Hindlimb muscle (tissue), 1 donor: ENCODE measurements around the gene TNNT2. TPM values are rescaled to one million over a fixed set of nuclear protein-coding genes. Genes with fewer than 3 reads are reported as not detected.

Source experiments
- DNase-seq: peaks from one replicate; pipeline ENCODE4 v3.0.0-alpha.2; 2013
- polyA plus RNA-seq: library from polyadenylated mRNA; unstranded; fragments of 120-200 nt; gene quantifications from one replicate; pipeline ENCODE4 v1.2.1, GENCODE V29; 2013; ENCODE audit not compliant: insufficient read length

Gene TNNT2
- polyA plus RNA-seq, 1 donor = 1,245 TPM

- no peak for DNase-seq
Measured at GRCh38 chr1:201376464-201377374, 761 bp downstream of the TNNT2 start.

- DNase-seq = no peak
Measured at GRCh38 chr1:201376107-201376463, 1.4 kb downstream of the TNNT2 start.

DNA sequence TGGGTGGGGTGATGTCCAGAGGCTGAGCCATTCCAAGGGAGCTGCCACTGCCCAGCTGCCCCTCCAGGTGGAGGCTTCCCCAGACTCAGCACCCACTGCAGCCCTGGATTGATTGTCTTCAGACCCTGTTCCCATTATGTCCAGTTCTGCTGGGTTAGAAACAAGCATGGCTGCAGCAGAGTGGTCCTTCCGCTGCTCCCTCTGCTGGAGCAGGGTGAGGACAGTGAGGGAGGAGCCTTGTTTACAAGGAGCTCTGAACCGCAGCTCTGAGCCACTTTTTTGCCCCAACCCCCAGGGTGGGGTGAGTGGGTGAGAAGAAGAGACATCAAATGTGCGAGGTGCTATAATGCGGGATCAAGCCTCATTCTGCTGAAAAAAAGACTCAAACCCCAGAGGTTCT lies 2.3 kb downstream of the TNNT2 start:
- no peak for DNase-seq

GRCh38 chr1:201374364-201374763 lies 3.1 kb downstream of the TNNT2 start:
- no peak for DNase-seq

DNA sequence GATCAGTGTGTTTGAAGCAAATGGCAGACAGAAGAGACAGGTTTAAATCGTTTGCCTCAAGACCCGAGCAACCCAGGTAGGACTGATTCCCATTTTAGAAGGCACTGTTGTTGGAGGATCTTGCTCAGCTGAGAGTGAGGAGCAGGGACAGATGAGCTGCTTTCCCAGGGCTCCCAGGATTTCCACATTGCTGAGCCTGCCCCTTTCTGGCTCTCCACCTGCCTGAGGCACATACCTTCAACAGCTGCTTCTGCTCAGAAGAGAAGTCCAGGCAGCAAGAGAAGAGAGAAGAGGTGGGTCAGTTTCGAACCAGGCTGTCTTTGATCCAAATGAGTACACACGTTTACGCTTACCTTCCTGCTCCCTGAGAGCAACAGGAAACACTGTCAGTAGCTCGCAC lies 5.7 kb downstream of the TNNT2 start:
- DNase-seq = no peak

DNA sequence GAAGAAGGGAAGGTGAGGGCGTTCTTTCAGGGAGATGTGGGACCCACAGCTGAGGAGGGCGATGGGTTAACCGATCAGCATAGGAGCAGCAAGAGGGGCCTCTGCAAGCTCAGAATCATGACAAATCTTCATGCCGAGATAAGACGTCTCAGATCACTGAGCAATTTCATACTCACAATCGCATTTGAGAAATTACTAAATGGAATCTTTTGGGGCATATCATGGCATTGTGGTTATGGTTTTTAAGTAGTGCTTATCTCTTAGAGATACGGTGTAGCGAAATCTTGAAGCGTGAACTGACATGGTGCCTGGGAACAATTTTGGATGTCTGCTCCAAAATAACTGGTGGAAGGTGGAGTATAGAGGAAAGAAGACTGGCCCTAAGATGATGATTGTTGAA lies 6.2 kb downstream of the TNNT2 start:
- no peak for DNase-seq

DNA sequence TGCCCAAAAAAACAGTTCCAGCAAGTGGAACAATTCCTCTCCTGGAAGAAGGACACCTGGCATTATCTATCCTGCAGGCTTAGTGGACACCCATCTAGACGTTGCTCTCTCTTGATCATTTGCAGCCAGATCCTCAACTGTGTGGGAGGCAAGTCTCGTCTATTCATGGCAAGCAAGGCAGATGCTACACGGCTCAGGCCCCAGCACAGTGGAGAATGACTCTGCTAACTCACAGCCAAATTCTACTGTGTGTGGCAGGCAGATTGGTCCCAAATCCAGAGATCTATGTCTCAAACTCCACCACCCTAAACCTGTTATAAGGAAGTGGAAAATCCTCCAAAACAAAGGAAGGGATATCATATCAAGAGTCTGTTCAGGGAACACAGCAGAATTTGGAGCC lies 7.0 kb downstream of the TNNT2 start:
- no peak for DNase-seq

- DNase-seq = no peak
Measured at GRCh38 chr1:201369209-201369608, 8.3 kb downstream of the TNNT2 start.

GRCh38 chr1:201366696-201367095 lies 10.8 kb downstream of the TNNT2 start:
- DNase-seq = no peak

DNA sequence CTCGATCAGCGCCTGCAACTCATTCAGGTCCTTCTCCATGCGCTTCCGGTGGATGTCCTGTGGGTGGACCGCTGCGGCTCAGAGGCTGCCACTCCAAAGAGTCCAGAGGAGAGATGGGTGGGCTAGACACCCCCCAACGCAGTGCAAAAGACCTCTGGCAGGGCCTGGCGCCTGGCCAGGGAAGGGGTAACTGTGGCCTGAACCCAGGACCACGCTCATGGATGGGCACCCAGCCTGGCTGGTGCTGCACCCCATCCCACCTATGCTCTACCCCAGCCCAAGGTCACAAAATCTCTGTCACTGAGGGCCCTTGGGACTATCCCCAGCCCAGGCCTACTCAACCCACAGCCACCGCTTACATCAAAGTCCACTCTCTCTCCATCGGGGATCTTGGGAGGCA lies 12.2 kb downstream of the TNNT2 start:
- no peak for DNase-seq

DNA sequence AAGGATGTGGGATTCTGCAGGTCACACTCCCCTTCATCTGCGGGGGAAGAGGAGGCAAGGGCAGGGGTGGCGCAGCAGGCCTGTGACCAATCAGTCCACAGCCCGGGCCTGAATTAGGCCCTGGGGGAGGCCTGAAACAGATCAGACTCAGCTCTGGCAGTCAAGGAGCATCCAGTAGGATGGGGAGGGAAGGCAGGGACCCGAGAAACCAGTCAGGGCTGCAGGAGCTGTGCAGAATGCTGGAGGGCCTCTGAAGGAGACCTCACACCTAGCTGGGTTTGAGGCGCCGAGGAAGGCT lies 12.7 kb downstream of the TNNT2 start:
- DNase-seq = no peak

DNA sequence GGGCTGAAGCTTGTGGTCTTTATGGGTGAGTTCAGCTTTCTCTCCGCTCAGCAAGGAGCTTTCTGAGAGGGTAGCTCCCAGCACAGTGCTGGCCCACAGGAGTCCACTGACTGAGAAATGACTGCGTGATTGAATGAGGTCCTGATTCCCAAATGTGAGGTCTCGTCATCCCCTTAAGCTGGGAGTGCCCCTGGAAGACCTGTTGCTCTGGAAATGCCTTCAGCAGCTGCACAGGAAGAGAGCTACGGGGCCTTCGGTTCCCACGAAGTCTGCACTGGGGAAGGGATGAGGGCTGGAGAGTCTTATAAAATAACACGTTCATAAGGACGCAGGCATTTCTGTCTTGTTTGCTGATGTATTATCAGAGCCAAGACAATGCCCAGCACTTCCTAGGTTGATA lies 14.0 kb downstream of the TNNT2 start:
- no peak for DNase-seq

GRCh38 chr1:201362906-201363305 lies 14.6 kb downstream of the TNNT2 start:
- no peak for DNase-seq

DNA sequence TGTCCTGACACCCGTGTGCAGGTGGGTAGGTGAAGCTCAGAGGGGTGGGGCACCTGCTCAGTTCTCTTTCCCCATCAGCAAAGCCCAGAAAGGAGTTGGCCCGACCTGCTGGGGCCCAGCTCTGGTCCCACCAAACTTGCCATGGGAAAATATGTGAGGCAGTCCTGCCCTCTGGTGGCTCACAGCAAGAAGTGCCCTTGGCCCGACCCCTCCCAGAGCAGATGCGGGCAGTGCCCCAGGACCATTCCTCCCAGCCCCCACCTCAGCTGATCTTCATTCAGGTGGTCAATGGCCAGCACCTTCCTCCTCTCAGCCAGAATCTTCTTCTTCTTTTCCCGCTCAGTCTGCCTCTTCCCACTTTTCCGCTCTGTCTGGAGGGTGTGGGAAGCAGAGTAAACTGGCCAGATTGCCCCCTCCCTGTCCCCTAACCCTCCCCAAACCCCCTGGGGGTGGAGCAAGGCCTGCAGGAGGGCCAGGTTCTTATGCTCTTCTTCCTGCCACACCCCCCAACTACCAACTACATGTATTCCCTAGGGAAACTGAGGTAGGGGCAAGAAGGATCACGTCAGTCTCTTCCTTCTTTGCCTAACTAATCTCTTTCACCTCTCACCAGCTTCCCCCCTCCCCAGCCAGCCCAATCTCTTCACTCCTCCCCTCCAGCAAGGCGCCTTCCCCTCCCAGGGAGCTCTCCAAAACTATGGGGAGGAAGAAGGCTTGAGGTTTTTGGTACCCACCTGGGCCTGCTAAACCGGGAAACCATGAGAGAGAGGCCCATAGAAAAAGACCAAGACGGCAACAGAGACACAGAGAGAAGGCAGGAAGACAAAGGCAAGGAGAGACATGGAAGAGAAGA lies 15.6 kb downstream of the TNNT2 start:
- DNase-seq = no peak

- no peak for DNase-seq
Measured at GRCh38 chr1:201360901-201361651, 16.4 kb downstream of the TNNT2 start.

DNA sequence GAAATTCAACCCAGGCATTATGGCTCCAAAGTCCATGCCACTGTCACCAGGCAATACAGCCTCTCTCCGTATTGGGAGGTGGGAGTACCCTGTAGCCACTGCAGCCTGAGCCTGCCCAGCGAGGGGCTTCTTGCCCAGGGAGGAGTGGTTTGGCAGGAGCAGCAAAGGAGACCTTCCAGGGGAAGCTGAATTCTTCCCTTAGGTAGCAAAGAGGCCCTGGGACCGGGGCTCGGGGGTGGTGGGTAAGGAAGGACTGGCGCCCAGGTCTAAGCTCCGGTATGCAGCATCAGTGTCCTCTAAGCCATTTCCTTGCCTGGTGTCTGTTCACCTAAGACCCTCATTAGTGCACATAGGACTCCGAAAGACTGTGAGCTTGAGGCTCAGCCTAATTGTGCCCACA lies 17.0 kb downstream of the TNNT2 start:
- DNase-seq = no peak

DNA sequence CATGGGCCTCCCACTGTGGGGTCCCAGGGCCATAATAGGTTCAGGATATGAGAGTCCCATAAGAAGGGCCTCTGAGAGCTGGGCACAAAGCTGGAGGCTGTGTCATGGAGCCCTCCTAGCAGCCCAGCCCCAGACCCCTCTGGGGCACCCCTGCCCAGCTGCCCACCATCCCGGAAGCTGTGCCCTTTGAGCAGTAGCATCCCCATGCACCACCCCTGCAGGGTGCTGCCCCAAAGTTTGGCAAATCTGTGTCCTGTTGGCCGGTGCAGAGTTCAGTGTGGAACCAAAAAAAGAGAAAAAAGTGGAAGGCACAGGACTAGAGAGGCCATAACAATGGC lies 17.6 kb downstream of the TNNT2 start:
- no peak for DNase-seq

DNA sequence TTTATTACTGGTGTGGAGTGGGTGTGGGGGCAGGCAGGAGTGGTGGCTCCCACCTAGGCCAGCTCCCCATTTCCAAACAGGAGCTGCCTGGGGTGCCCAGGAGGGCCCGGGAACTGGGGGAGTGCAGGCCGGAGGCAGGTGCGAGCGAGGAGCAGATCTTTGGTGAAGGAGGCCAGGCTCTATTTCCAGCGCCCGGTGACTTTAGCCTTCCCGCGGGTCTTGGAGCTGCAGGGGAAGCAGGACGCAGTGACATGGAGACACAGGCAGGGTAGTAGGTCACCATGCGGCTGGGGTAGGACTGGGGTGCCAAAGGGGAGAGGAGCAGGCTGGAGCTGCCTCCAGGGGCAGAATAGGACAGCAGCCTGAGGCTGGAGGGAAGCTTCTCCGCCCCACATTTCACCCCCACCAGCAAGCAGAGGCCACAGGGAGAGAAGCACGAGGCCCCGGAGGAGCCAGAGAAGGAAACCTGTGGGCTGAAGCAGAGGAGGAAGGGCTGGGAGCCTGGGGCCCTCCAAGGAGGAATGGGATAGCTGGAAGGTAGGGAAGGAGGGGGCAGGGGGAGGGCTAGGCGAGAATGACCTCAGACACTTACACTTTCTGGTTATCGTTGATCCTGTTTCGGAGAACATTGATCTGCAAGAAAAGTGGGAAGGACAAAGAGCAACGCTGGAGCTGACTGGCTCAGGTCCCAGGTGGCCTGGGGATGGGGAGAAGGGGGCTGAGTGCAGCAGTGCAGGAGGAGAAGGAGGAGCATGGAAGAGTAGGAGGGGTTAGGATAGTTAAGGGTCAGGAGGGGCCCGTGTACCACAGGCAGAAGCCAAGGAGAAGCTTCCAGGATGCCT lies 18.2 kb downstream of the TNNT2 start:
- DNase-seq = no peak

DNA sequence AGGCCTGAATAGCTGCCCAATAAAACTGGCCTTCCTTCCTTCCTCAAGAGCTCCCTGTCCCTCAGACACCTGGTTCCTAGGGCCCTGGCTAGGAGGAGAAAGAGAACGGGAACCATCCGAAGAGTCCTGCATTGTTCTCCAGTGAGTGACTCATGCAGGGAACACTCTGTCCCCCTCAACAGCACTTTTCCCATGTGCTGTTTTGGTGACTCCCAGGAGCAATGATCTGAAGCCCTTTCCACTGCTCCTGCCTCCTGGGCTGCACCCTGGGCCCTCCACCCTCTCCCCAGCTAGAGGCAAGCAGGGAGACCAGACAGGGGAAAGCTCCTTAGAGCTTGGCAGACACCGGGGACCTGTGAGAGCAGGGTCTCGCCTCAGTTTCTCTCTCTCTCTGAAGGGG lies 18.9 kb downstream of the TNNT2 start:
- no peak for DNase-seq

GRCh38 chr1:201357636-201358348 lies 19.7 kb downstream of the TNNT2 start:
- no peak for DNase-seq

GRCh38 chr1:201357211-201357610 lies 20.3 kb downstream of the TNNT2 start:
- DNase-seq = no peak

DNA sequence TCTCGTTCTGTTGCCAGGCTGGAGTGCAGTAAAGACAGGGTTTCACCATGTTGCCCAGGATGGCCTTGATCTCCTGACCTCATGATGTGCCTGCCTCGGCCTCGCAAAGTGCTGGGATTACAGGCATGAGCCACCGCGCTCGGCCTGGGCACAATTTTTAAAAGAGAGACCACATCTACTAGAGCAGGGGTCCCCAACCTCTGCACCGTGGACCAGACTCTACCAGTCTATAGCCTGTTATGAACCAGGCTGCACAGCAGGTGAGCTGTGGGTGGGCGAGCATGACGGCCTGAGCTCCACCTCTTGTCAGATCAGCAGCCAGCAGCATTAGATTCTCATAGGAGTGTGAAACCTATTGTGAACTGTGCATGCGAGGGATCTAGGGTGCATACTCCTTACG lies 20.8 kb downstream of the TNNT2 start:
- DNase-seq = no peak
